Left ventricle myocardium inferior (tissue), 1 donor: ENCODE results near the gene RAPGEF2. TPM values are rescaled to one million over a fixed set of nuclear protein-coding genes. Genes with fewer than 3 reads are reported as not detected.

ENCODE experiments used
- DNase-seq: peaks from one replicate; pipeline ENCODE4 v3.0.0-alpha.2; 2020
- H3K27ac ChIP-seq: fragments of 200-600 bp; replicated peaks from 2 replicates; pipeline ENCODE4 v1.8.0; 2021
- H3K27me3 ChIP-seq: fragments of 200-600 bp; 2 replicates; pipeline ENCODE4 v1.8.0; 2021; ENCODE audit warnings: low read depth
- H3K36me3 ChIP-seq: fragments of 200-600 bp; 2 replicates; pipeline ENCODE4 v1.8.0; 2021
- H3K4me1 ChIP-seq: fragments of 200-600 bp; 2 replicates; pipeline ENCODE4 v1.8.0; 2021
- H3K4me3 ChIP-seq: fragments of 200-600 bp; 2 replicates; pipeline ENCODE4 v1.8.0; 2021; ENCODE audit warnings: mild to moderate bottlenecking, moderate library complexity
- H3K9me3 ChIP-seq: fragments of 200-600 bp; replicated peaks from 2 replicates; pipeline ENCODE4 v1.8.0; 2021
- intact Hi-C: fragments of 100-400 bp; cut with micrococcal nuclease; formaldehyde crosslinking; loops from one replicate; pipeline ENCODE4 v1.11.0; 2022
- total RNA-seq: library from RNA; stranded (reverse); fragmentation: NEBNext Ultra II Directional; extraction: Animal tissue kit (Norgen Biotek cat#: 25700); gene quantifications from one replicate; pipeline ENCODE4 v1.2.1, GENCODE V29; 2021
- TF ChIP-seq, protein P1 (sequence below): fragments of 200-600 bp; IDR thresholded peaks from 2 replicates; pipeline ENCODE4 v1.8.0; 2021; ENCODE audit warnings: antibody characterized with exemption, mild to moderate bottlenecking, borderline replicate concordance
- donor health status: DM: no; HTN: yes; CAD: no; lungs with severe emphysema.

RAPGEF2 gene
- total RNA-seq, 1 donor from 2014 or later = 51.5 TPM

GRCh38 chr4:159232465-159233106 is 129.7 kb downstream of the RAPGEF2 start:
- no peak for DNase-seq
- intact Hi-C loops = no loop called here
- H3K27ac ChIP-seq = peak overlapping the region; percentile 91

GRCh38 chr4:159235779-159236368 is 133.0 kb downstream of the RAPGEF2 start:
- Histone ChIP-seq H3K27me3 (no peaks in the 10 kb centered on the region), H3K36me3 (no peaks in the 10 kb centered on the region), H3K4me1 (peaks cover 85% of the 10 kb centered on the region), H3K27ac (peak overlapping the region; percentile 64), H3K9me3 (no peaks in the 10 kb centered on the region), H3K4me3 (no peak overlapping the region)
- TF ChIP-seq, protein P1, sequence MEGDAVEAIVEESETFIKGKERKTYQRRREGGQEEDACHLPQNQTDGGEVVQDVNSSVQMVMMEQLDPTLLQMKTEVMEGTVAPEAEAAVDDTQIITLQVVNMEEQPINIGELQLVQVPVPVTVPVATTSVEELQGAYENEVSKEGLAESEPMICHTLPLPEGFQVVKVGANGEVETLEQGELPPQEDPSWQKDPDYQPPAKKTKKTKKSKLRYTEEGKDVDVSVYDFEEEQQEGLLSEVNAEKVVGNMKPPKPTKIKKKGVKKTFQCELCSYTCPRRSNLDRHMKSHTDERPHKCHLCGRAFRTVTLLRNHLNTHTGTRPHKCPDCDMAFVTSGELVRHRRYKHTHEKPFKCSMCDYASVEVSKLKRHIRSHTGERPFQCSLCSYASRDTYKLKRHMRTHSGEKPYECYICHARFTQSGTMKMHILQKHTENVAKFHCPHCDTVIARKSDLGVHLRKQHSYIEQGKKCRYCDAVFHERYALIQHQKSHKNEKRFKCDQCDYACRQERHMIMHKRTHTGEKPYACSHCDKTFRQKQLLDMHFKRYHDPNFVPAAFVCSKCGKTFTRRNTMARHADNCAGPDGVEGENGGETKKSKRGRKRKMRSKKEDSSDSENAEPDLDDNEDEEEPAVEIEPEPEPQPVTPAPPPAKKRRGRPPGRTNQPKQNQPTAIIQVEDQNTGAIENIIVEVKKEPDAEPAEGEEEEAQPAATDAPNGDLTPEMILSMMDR = no peak
- no peak for DNase-seq
- intact Hi-C loops = no loop called here

More at GRCh38 chr4:159232465-159233106, 129.7 kb downstream of the RAPGEF2 start:
- H3K9me3 ChIP-seq = no peaks in the 10 kb centered on the region
- peaks cover 79% of the 10 kb centered on the region for H3K4me1 ChIP-seq
- no peaks in the 10 kb centered on the region for H3K27me3 ChIP-seq
- H3K4me3 ChIP-seq = no peak overlapping the region
- TF ChIP-seq, protein P1 = no peak
- no peaks in the 10 kb centered on the region for H3K36me3 ChIP-seq

DNA sequence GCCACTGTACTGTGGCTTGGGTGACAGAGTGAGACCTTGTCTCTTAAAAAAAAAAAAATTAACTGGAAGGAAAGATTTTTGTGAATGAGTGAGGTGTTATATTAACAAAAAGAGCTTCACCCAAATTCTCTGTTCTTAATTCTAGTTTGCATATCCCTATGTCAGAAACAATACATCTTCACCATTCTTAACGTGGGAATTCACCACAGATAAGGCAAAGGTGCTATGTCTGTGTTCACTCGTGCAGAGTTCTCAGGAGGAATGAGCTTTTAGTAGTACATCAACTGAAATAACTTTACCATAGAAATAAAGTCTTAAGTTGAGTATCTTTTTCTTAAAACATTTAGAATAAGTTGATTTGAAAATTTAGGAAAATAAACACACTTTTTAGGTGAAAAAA is 135.1 kb downstream of the RAPGEF2 start:
- no peak overlapping the region for H3K4me3 ChIP-seq
- H3K27me3 ChIP-seq = no peaks in the 10 kb centered on the region
- no peak for DNase-seq
- H3K9me3 ChIP-seq = no peaks in the 10 kb centered on the region
- peak overlapping the region; percentile 64 for H3K27ac ChIP-seq
- no peaks in the 10 kb centered on the region for H3K36me3 ChIP-seq
- H3K4me1 ChIP-seq = peaks cover 89% of the 10 kb centered on the region
- intact Hi-C loops = no loop called here
- TF ChIP-seq, protein P1 = no peak

GRCh38 chr4:159238631-159239030 is 135.8 kb downstream of the RAPGEF2 start:
- TF ChIP-seq, protein P1 = no peak
- Histone ChIP-seq H3K36me3 (peaks cover 4% of the 10 kb centered on the region), H3K4me1 (peaks cover 83% of the 10 kb centered on the region), H3K9me3 (no peaks in the 10 kb centered on the region), H3K27me3 (no peaks in the 10 kb centered on the region), H3K27ac (peak overlapping the region; percentile 64), H3K4me3 (no peak overlapping the region)
- intact Hi-C loops = no loop called here
- DNase-seq = no peak

DNA sequence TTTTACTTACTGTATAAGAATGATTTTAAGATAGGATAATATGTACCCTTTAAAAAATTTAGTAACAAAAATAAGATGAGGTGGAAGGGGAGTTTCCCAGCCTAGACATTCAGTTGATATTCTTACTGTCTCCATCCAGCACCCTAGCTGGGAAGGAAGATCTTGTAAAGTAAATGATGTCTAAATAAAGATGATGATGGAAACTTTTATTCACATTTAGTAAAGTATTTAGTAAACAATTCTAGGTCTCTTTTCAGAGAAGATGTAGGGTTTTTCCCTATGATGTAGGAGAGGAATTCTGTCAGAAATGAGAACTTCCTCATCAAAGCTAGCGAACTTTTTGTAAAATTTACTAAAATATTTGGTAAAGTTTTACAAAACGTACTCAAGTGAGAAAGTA is 136.8 kb downstream of the RAPGEF2 start:
- Histone ChIP-seq H3K27ac (peak overlapping the region; percentile 64), H3K4me1 (peaks cover 78% of the 10 kb centered on the region), H3K4me3 (no peak overlapping the region), H3K27me3 (no peaks in the 10 kb centered on the region), H3K36me3 (peaks cover 13% of the 10 kb centered on the region), H3K9me3 (no peaks in the 10 kb centered on the region)
- TF ChIP-seq, protein P1 = no peak
- intact Hi-C loops = no loop called here
- DNase-seq = no peak
